DND-41 (cell line): Measurements from ENCODE around the gene TEX19.
A peak's percentile ranks its signal among the peaks of the same experiment; 100 is the strongest.

ENCODE experiments used
- ATAC-seq: fragments of 200-7000 bp; cut with Tn5 transposase; 3 replicates; pipeline ENCODE4 v1.9.1; 2021; ENCODE audit warnings: low read depth; ENCODE audit not compliant: insufficient read depth
- DNase-seq: peaks from one replicate; pipeline ENCODE4 v3.0.0-alpha.2; 2020
- H2AFZ ChIP-seq: 2 replicates; pipeline ENCODE4 v1.6.0; 2012; ENCODE audit warnings: low read depth, low read length
- H3K27ac ChIP-seq: 2 replicates; pipeline ENCODE4 v1.5.1; 2012; ENCODE audit warnings: low read length, inconsistent platforms
- H3K27me3 ChIP-seq: fragments of 200-600 bp; sonication (generic); 2 replicates; pipeline ENCODE4 v1.6.0; 2012; ENCODE audit warnings: low read length, mild to moderate bottlenecking, inconsistent platforms; ENCODE audit not compliant: insufficient read depth, poor library complexity
- H3K36me3 ChIP-seq: 2 replicates; pipeline ENCODE4 v1.5.1; 2012; ENCODE audit warnings: low read length, inconsistent platforms; ENCODE audit not compliant: insufficient read depth
- H3K4me1 ChIP-seq: 2 replicates; pipeline ENCODE4 v1.5.1; 2012; ENCODE audit warnings: mild to moderate bottlenecking, low read length; ENCODE audit not compliant: insufficient read depth
- H3K4me2 ChIP-seq: 2 replicates; pipeline ENCODE4 v1.6.0; 2012; ENCODE audit warnings: mild to moderate bottlenecking, moderate library complexity, low read length, inconsistent platforms; ENCODE audit not compliant: insufficient read depth
- H3K4me3 ChIP-seq, 2 experiments: fragments of 200-600 bp in 1 of 2; shearing (Covaris generic) in 1 of 2; 2 replicates each; pipeline ENCODE4 v1.5.1; 2012 to 2016; ENCODE audit warnings: inconsistent platforms in 2 of 2, low read length in 2 of 2, mild to moderate bottlenecking in 2 of 2, low read depth in 1 of 2, moderate library complexity in 1 of 2
- H3K79me2 ChIP-seq: 2 replicates; pipeline ENCODE4 v1.6.0; 2012; ENCODE audit warnings: low read length, inconsistent platforms; ENCODE audit not compliant: insufficient read depth
- H3K9ac ChIP-seq: 2 replicates; pipeline ENCODE4 v1.6.0; 2012; ENCODE audit warnings: low read depth, mild to moderate bottlenecking, inconsistent platforms, low read length, moderate library complexity
- H3K9me3 ChIP-seq: 2 replicates; pipeline ENCODE4 v1.5.1; 2012; ENCODE audit warnings: low read length, moderate library complexity, mild to moderate bottlenecking, inconsistent platforms; ENCODE audit not compliant: insufficient read depth, severe bottlenecking
- H4K20me1 ChIP-seq: 2 replicates; pipeline ENCODE4 v1.6.0; 2012; ENCODE audit warnings: low read length; ENCODE audit not compliant: insufficient read depth
- CTCF ChIP-seq: IDR thresholded peaks from 2 replicates; pipeline ENCODE4 v1.5.1; 2012; ENCODE audit warnings: borderline replicate concordance, low read length, moderate library complexity, mild to moderate bottlenecking; ENCODE audit not compliant: poor library complexity, severe bottlenecking; ENCODE audit errors: extremely low read depth
- EZH2 ChIP-seq: IDR thresholded peaks from 3 replicates; pipeline ENCODE4 v1.6.1; 2012; ENCODE audit warnings: borderline replicate concordance, low read depth, mild to moderate bottlenecking, moderate library complexity, low read length, inconsistent platforms; ENCODE audit not compliant: severe bottlenecking

TEX19 gene

GRCh38 chr17:82342361-82343079 lies 16.5 kb upstream of the TEX19 start:
- no peak overlapping the region for H2AFZ ChIP-seq

GRCh38 chr17:82343560-82343959 lies 15.5 kb upstream of the TEX19 start:
- Histone ChIP-seq H3K79me2 (no peaks in the 10 kb centered on the region), H4K20me1 (no peaks in the 10 kb centered on the region), H3K27ac (no peak overlapping the region), H3K4me1 (no peaks in the 10 kb centered on the region), H3K4me3 (no peak overlapping the region), H3K4me2 (no peak overlapping the region), H3K27me3 (no peaks in the 10 kb centered on the region), H2AFZ (no peak overlapping the region), H3K9me3 (no peaks in the 10 kb centered on the region), H3K9ac (no peak overlapping the region), H3K36me3 (no peaks in the 10 kb centered on the region)
- TF ChIP-seq EZH2, result no peak
- TF ChIP-seq CTCF, result no peak
- DNase-seq, result no peak
- 0 out of 3 replicates have a peak, but pooled peaks have one; percentile 22 for ATAC-seq

More at GRCh38 chr17:82342361-82343079, 16.5 kb upstream of the TEX19 start:
- H3K4me2 ChIP-seq, result no peak overlapping the region
- no peaks in the 10 kb centered on the region for H4K20me1 ChIP-seq
- no peaks in the 10 kb centered on the region for H3K79me2 ChIP-seq
- no peaks in the 10 kb centered on the region for H3K4me1 ChIP-seq
- DNase-seq, result no peak
- H3K9me3 ChIP-seq, result no peaks in the 10 kb centered on the region
- H3K9ac ChIP-seq, result no peak overlapping the region
- TF ChIP-seq EZH2 (no peak), CTCF (no peak)
- H3K4me3 ChIP-seq, result no peak overlapping the region
- H3K36me3 ChIP-seq, result no peaks in the 10 kb centered on the region
- ATAC-seq, result no peak
- H3K27ac ChIP-seq, result no peak overlapping the region
- no peaks in the 10 kb centered on the region for H3K27me3 ChIP-seq

- Histone ChIP-seq H3K4me1 (no peaks in the 10 kb centered on the region), H3K36me3 (no peaks in the 10 kb centered on the region), H3K79me2 (no peaks in the 10 kb centered on the region), H3K4me3 (no peak overlapping the region), H3K27ac (no peak overlapping the region), H3K9ac (no peak overlapping the region), H2AFZ (no peak overlapping the region), H3K27me3 (no peaks in the 10 kb centered on the region), H3K4me2 (no peak overlapping the region), H3K9me3 (no peaks in the 10 kb centered on the region), H4K20me1 (no peaks in the 10 kb centered on the region)
- no peak for ATAC-seq
- DNase-seq, result no peak
- no peak for TF ChIP-seq CTCF
- TF ChIP-seq EZH2, result no peak
These were observed 14.7 kb upstream of the TEX19 start for GRCh38 chr17:82344175-82344907.
